MCF 10A (cell line): ENCODE measurements around the gene PTPRN2. TPM values are rescaled to one million over a fixed set of nuclear protein-coding genes. Genes with fewer than 3 reads are reported as not detected.

ENCODE experiments used
- BruUV-seq: library from RNA; stranded (reverse); fragments of 400-500 nt; replicated peaks from 2 replicates; lab custom pipeline; 2021; lab: Mats Ljungman, UMichigan
- CTCF ChIA-PET: fragments of 300-600 bp; sonication (Branson Sonifier 250); formaldehyde crosslinking; extraction: SDS; loops from one replicate; lab custom pipeline; 2021; ENCODE audit warnings: antibody characterized with exemption, inconsistent platforms; lab: Yijun Ruan, JAX
- POLR2A ChIA-PET: fragments of 300-600, 350-650 bp; sonication (Branson Sonifier 250); formaldehyde crosslinking; extraction: SDS; loops from one replicate; lab custom pipeline; 2020; ENCODE audit warnings: antibody characterized with exemption, inconsistent platforms; lab: Yijun Ruan, JAX
- DNase-seq: peaks from one replicate; pipeline ENCODE4 v3.0.0-alpha.2; 2018; ENCODE audit not compliant: unreplicated experiment
- H3K27ac Mint-ChIP-seq: one replicate; pipeline ENCODE4 v1.8.0; 2022; ENCODE audit warnings: mild to moderate bottlenecking, low read depth, mixed read lengths; ENCODE audit not compliant: unreplicated experiment
- H3K27me3 Mint-ChIP-seq: one replicate; pipeline ENCODE4 v1.8.0; 2022; ENCODE audit warnings: mixed read lengths; ENCODE audit not compliant: insufficient read depth, unreplicated experiment
- H3K36me3 Mint-ChIP-seq: one replicate; pipeline ENCODE4 v1.8.0; 2022; ENCODE audit warnings: mild to moderate bottlenecking, moderate library complexity, mixed read lengths; ENCODE audit not compliant: insufficient read depth, unreplicated experiment
- H3K4me1 Mint-ChIP-seq: one replicate; pipeline ENCODE4 v1.8.0; 2022; ENCODE audit warnings: mixed read lengths; ENCODE audit not compliant: insufficient read depth, unreplicated experiment
- H3K4me3 Mint-ChIP-seq: one replicate; pipeline ENCODE4 v1.8.0; 2022; ENCODE audit warnings: mild to moderate bottlenecking, moderate library complexity, mixed read lengths; ENCODE audit not compliant: unreplicated experiment
- H3K9me3 Mint-ChIP-seq: one replicate; pipeline ENCODE4 v1.8.0; 2022; ENCODE audit warnings: mixed read lengths; ENCODE audit not compliant: unreplicated experiment
- CTCF ChIP-seq: fragments of 200-600 bp; IDR thresholded peaks from one replicate; pipeline ENCODE4 v1.8.0; 2022; ENCODE audit warnings: antibody characterized with exemption, mild to moderate bottlenecking; ENCODE audit not compliant: unreplicated experiment
- intact Hi-C: fragments of 100-400 bp; cut with micrococcal nuclease; formaldehyde crosslinking; loops from 2 replicates; pipeline ENCODE4 v1.14.1; 2022
- total RNA-seq: library from RNA; stranded (reverse); gene quantifications from 2 replicates; pipeline ENCODE4 v1.2.3, GENCODE V29; 2022

The PTPRN2 gene
- total RNA-seq, 1 experiment from 2014 or later: 4.5 TPM

DNA sequence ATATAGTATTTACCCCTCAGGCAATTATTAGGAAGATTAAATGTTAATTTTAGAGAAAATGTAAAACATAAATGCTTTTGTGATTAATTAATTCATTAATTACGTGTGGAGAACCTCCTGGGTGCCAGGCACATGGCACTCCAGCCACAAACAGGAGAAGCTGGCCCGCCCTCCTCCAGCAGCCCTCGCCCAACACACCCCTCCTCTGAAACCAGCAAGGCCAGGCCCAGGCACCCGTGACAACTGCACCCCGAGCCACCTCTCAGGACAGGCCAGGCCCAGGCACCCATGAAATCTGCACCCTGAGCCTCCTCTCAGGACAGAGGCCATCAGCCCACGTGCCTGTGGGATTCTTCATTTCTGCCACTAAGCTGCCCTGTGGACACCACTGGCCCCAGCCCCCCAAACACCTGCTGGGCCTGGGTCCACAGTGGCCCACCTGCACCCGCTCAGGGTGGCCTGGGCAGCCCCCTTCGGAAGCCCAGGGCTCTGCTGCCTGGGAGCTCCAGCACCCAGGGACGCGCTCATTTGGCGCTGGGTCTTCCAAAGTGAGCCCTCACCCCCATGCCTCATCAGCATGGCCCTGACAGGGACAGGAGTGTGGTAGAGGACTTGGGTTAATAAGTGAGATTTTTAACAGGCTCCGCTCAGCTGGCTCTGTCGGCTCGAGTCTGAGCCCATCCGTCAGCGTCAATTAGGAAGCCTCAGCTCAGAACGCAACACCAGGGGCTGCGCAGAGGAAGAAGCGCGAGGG is 768.7 kb downstream of the PTPRN2 start:
- BruUV-seq: no TSS peak
- Mint-ChIP-seq H3K36me3 (no peaks in the 10 kb centered on the region), H3K4me3 (no peak overlapping the region), H3K9me3 (peaks cover 11% of the 10 kb centered on the region), H3K27ac (no peak overlapping the region), H3K27me3 (no peaks in the 10 kb centered on the region), H3K4me1 (no peaks in the 10 kb centered on the region)
- TF ChIP-seq CTCF: no peak
- POLR2A ChIA-PET: no interaction called here
- intact Hi-C loops: no loop called here
- CTCF ChIA-PET: no interaction called here
- no peak for DNase-seq

GRCh38 chr7:157817944-157818700 is 769.5 kb downstream of the PTPRN2 start:
- Mint-ChIP-seq H3K27me3 (no peaks in the 10 kb centered on the region), H3K4me1 (no peaks in the 10 kb centered on the region), H3K27ac (no peak overlapping the region), H3K36me3 (no peaks in the 10 kb centered on the region), H3K4me3 (no peak overlapping the region), H3K9me3 (peaks cover 11% of the 10 kb centered on the region)
- no peak for DNase-seq
- intact Hi-C loops: no loop called here
- CTCF ChIA-PET: no interaction called here
- no TSS peak for BruUV-seq
- POLR2A ChIA-PET: no interaction called here
- no peak for TF ChIP-seq CTCF

GRCh38 chr7:157817433-157817832 is 770.2 kb downstream of the PTPRN2 start:
- Mint-ChIP-seq H3K36me3 (no peaks in the 10 kb centered on the region), H3K4me1 (no peaks in the 10 kb centered on the region), H3K27me3 (no peaks in the 10 kb centered on the region), H3K9me3 (peaks cover 11% of the 10 kb centered on the region), H3K4me3 (no peak overlapping the region), H3K27ac (no peak overlapping the region)
- POLR2A ChIA-PET: no interaction called here
- intact Hi-C loops: no loop called here
- DNase-seq: no peak
- BruUV-seq: no TSS peak
- CTCF ChIA-PET: no interaction called here
- TF ChIP-seq CTCF: no peak

GRCh38 chr7:157816526-157817250 is 770.9 kb downstream of the PTPRN2 start:
- intact Hi-C loops: no loop called here
- no peak for TF ChIP-seq CTCF
- BruUV-seq: no TSS peak
- DNase-seq: no peak
- ChIA-PET POLR2A (no interaction called here), CTCF (no interaction called here)
- Mint-ChIP-seq H3K4me1 (no peaks in the 10 kb centered on the region), H3K9me3 (peaks cover 11% of the 10 kb centered on the region), H3K27me3 (no peaks in the 10 kb centered on the region), H3K36me3 (no peaks in the 10 kb centered on the region), H3K27ac (no peak overlapping the region), H3K4me3 (no peak overlapping the region)
